ENCODE results near the gene CYLD. TPM values are rescaled to one million over a fixed set of nuclear protein-coding genes. Genes with fewer than 3 reads are reported as not detected.

Gene CYLD
- total and polyA plus RNA-seq, 7 donors = 20.1 to 103 (median 50.5) TPM

- 87 to 96% (median 92%) methylated on average over 4 of the region's 4 CpGs for WGBS, 3 donors
- no peaks in the 10 kb centered on the region for H3K9me3 ChIP-seq
- intact Hi-C loops (cut with DNase I) = no loop called here
Observed at GRCh38 chr16:50834701-50835100, 92.8 kb downstream of the CYLD start.

GRCh38 chr16:50835358-50836060 is 93.6 kb downstream of the CYLD start:
- Histone ChIP-seq H3K27me3 (ENCODE audit: insufficient read depth in 3 of 3, low read length in 2 of 3) (peaks cover 0 to 8% (median 2%) of the 10 kb centered on the region in 3 donors), H3K36me3 (ENCODE audit: insufficient read depth in 1 of 2, low read depth in 1 of 2) (no peaks in the 10 kb centered on the region), H3K9me3 (no peaks in the 10 kb centered on the region), H3K27ac (no peak overlapping the region), H3K4me3 (no peak overlapping the region), H3K4me1 (no peaks in the 10 kb centered on the region)
- DNase-seq (no peak), ATAC-seq (no peak)
- TF ChIP-seq CTCF (IDR thresholded peaks at IDR 0.05) = no peak
- intact Hi-C loops (cut with DNase I) = no loop called here
- 41 to 50% (median 47%) methylated on average over 10 of the region's 10 CpGs for WGBS, 3 donors

More at GRCh38 chr16:50834701-50835100, 92.8 kb downstream of the CYLD start:
- TF ChIP-seq CTCF (IDR thresholded peaks at IDR 0.05) = no peak
- ATAC-seq (no peak), DNase-seq (no peak)
- H3K4me3 ChIP-seq = no peak overlapping the region
- H3K27me3 ChIP-seq (ENCODE audit: insufficient read depth in 3 of 3, low read length in 2 of 3) = peaks cover 0 to 3% (median 0%) of the 10 kb centered on the region in 3 donors
- H3K36me3 ChIP-seq (ENCODE audit: insufficient read depth in 1 of 2, low read depth in 1 of 2) = no peaks in the 10 kb centered on the region
- H3K27ac ChIP-seq = no peak overlapping the region
- H3K4me1 ChIP-seq = no peaks in the 10 kb centered on the region

GRCh38 chr16:50836121-50836621 is 94.3 kb downstream of the CYLD start:
- ATAC-seq (no peak), DNase-seq (no peak)
- Histone ChIP-seq H3K27ac (no peak overlapping the region), H3K27me3 (ENCODE audit: insufficient read depth in 3 of 3, low read length in 2 of 3) (peaks cover 0 to 14% (median 4%) of the 10 kb centered on the region in 3 donors), H3K36me3 (ENCODE audit: insufficient read depth in 1 of 2, low read depth in 1 of 2) (no peaks in the 10 kb centered on the region), H3K4me1 (no peaks in the 10 kb centered on the region), H3K4me3 (no peak overlapping the region), H3K9me3 (no peaks in the 10 kb centered on the region)
- 40 to 53% (median 46%) methylated on average over 10 of the region's 10 CpGs for WGBS, 3 donors
- intact Hi-C loops (cut with DNase I) = no loop called here
- TF ChIP-seq CTCF (IDR thresholded peaks at IDR 0.05) = no peak

- peaks cover 0 to 25% (median 4%) of the 10 kb centered on the region in 3 donors for H3K27me3 ChIP-seq (ENCODE audit: insufficient read depth in 3 of 3, low read length in 2 of 3)
Observed at GRCh38 chr16:50837324-50837723, 95.4 kb downstream of the CYLD start.

More at GRCh38 chr16:50837324-50837723, 95.4 kb downstream of the CYLD start:
- TF ChIP-seq CTCF (IDR thresholded peaks at IDR 0.05) = no peak
- H3K36me3 ChIP-seq (ENCODE audit: insufficient read depth in 1 of 2, low read depth in 1 of 2) = no peaks in the 10 kb centered on the region
- 71 to 73% (median 73%) methylated on average over 2 of the region's 2 CpGs for WGBS, 3 donors
- ATAC-seq = no peak
- H3K27ac ChIP-seq = no peak overlapping the region
- no peaks in the 10 kb centered on the region for H3K9me3 ChIP-seq
- H3K4me1 ChIP-seq = no peaks in the 10 kb centered on the region
- DNase-seq = no peak
- no peak overlapping the region for H3K4me3 ChIP-seq
- intact Hi-C loops (cut with DNase I) = no loop called here
